B cell (primary cell): Measurements from ENCODE around the gene SHB. TPM values are rescaled to one million over a fixed set of nuclear protein-coding genes. Genes with fewer than 3 reads are reported as not detected.

Source experiments
- ATAC-seq: fragments of 200-7000 bp; cut with Tn5 transposase; one replicate; pipeline ENCODE4 v1.10.0; 2021; ENCODE audit warnings: low read depth, mild to moderate bottlenecking, moderate number of reproducible peaks, moderate library complexity
- CTCF ChIA-PET: fragments of 350-600 bp; sonication (Branson Sonifier 250); formaldehyde crosslinking; loops from one replicate; lab custom pipeline; 2021; ENCODE audit warnings: antibody characterized with exemption, inconsistent platforms; lab: Charles Lee
- POLR2A ChIA-PET: fragments of 350-600 bp; sonication (Branson Sonifier 250); formaldehyde crosslinking; loops from one replicate; lab custom pipeline; 2021; ENCODE audit warnings: antibody characterized with exemption; lab: Charles Lee
- DNase-seq: peaks from one replicate; pipeline ENCODE4 v3.0.0; 2013
- H2AFZ ChIP-seq: 2 replicates; pipeline ENCODE4 v1.6.1; 2012; ENCODE audit warnings: mild to moderate bottlenecking, low read depth, low read length; ENCODE audit not compliant: insufficient read depth, poor library complexity, severe bottlenecking
- H3K27ac ChIP-seq, 2 donors: 1 replicate in 1 of 2; 2 replicates in 1 of 2; pipeline ENCODE4 v1.5.1; 2012 to 2013; ENCODE audit warnings: low read length in 2 of 2, mild to moderate bottlenecking in 2 of 2, moderate library complexity in 1 of 2
- H3K27me3 ChIP-seq, 4 experiments: fragments of 200-600 bp in 1 of 4; sonication (generic) in 1 of 4; replicated peaks in 1 of 4; 1 replicate in 2 of 4; 2 replicates in 2 of 4; pipeline versions ENCODE4 v1.6.1 to v1.7.0; 2013 to 2016; ENCODE audit warnings: low read length in 3 of 4, mild to moderate bottlenecking in 2 of 4, mixed read lengths in 1 of 4, moderate library complexity in 1 of 4; ENCODE audit not compliant: insufficient read depth in 4 of 4, control insufficient read depth in 3 of 4; ENCODE audit errors: control extremely low read depth in 1 of 4
- H3K36me3 ChIP-seq, 2 experiments: replicated peaks in 1 of 2; 1 replicate in 1 of 2; 2 replicates in 1 of 2; pipeline versions ENCODE4 v1.6.1 to v1.7.1; 2013; ENCODE audit warnings: low read length in 1 of 2; ENCODE audit not compliant: insufficient read depth in 2 of 2, control insufficient read depth in 1 of 2; ENCODE audit errors: control extremely low read depth in 1 of 2, extremely low read depth in 1 of 2
- H3K4me1 ChIP-seq, 2 donors: fragments of 200-600 bp in 1 of 2; sonication (generic) in 1 of 2; 1 replicate in 1 of 2; 2 replicates in 1 of 2; pipeline versions ENCODE4 v1.5.1 to v1.6.1; 2013 to 2017; ENCODE audit warnings: low read length in 2 of 2; ENCODE audit not compliant: control insufficient read depth in 2 of 2, insufficient read depth in 2 of 2
- H3K4me2 ChIP-seq: replicated peaks from 2 replicates; pipeline ENCODE3; 2012; ENCODE audit warnings: mild to moderate bottlenecking, low read depth, low read length; ENCODE audit not compliant: poor library complexity, severe bottlenecking
- H3K4me3 ChIP-seq, 5 experiments: fragments of 200-600 bp in 1 of 5; sonication (generic) in 1 of 5; 1 replicate in 3 of 5; 2 replicates in 2 of 5; pipeline versions ENCODE4 v1.5.1 to v1.7.0; 2011 to 2016; ENCODE audit warnings: low read length in 4 of 5, mild to moderate bottlenecking in 4 of 5, low read depth in 2 of 5, control low read depth in 1 of 5, moderate library complexity in 1 of 5; ENCODE audit not compliant: insufficient read depth in 1 of 5; ENCODE audit errors: control extremely low read depth in 1 of 5, extremely low read depth in 1 of 5
- H3K79me2 ChIP-seq: fragments of 200-600 bp; sonication (generic); one replicate; pipeline ENCODE4 v1.6.0; 2016; ENCODE audit warnings: low read length; ENCODE audit not compliant: control insufficient read depth, insufficient read depth
- H3K9ac ChIP-seq: fragments of 200-600 bp; sonication (generic); 2 replicates; pipeline ENCODE4 v1.6.1; 2017; ENCODE audit warnings: mild to moderate bottlenecking, low read length, moderate library complexity
- H3K9me3 ChIP-seq, 3 donors: one replicate each; pipeline versions ENCODE4 v1.6.1 to v1.7.1; 2013; ENCODE audit warnings: low read length in 2 of 3; ENCODE audit not compliant: control insufficient read depth in 2 of 3, insufficient read depth in 1 of 3; ENCODE audit errors: control extremely low read depth in 1 of 3
- H4K20me1 ChIP-seq: 2 replicates; pipeline ENCODE4 v1.6.0; 2012; ENCODE audit warnings: mild to moderate bottlenecking, low read length; ENCODE audit not compliant: insufficient read depth, control insufficient read depth, poor library complexity, severe bottlenecking
- H3K27ac Mint-ChIP-seq: one replicate; pipeline ENCODE4 v1.8.0; 2021; ENCODE audit warnings: mixed read lengths
- H3K27me3 Mint-ChIP-seq: one replicate; pipeline ENCODE4 v1.8.0; 2021; ENCODE audit warnings: mixed read lengths
- H3K4me1 Mint-ChIP-seq: one replicate; pipeline ENCODE4 v1.8.0; 2021; ENCODE audit warnings: mixed read lengths
- H3K4me3 Mint-ChIP-seq: one replicate; pipeline ENCODE4 v1.8.0; 2021; ENCODE audit warnings: mixed read lengths
- H3K9me3 Mint-ChIP-seq: one replicate; pipeline ENCODE4 v1.8.0; 2022; ENCODE audit warnings: mixed read lengths; ENCODE audit not compliant: insufficient read depth
- EZH2 ChIP-seq: IDR thresholded peaks from 2 replicates; pipeline ENCODE4 v1.6.1; 2012; ENCODE audit warnings: borderline replicate concordance, low read depth, mild to moderate bottlenecking, moderate library complexity, low read length; ENCODE audit not compliant: insufficient read depth, poor library complexity, severe bottlenecking
- WGBS: methylation state at CpG from one replicate; pipeline ENCODE4 v1.1.5; 2013; ENCODE audit warnings: missing lambda C conversion rate; ENCODE audit not compliant: insufficient coverage; 5-methylcytosine and 5-hydroxymethylcytosine counted together
- intact Hi-C: fragments of 100-400 bp; cut with micrococcal nuclease; formaldehyde crosslinking; loops from one replicate; pipeline ENCODE4 v1.10.0; 2022
- polyA plus RNA-seq: library from polyadenylated mRNA; depleted of rRNA; stranded (reverse); fragments of >200 nt; gene quantifications from 2 replicates; pipeline ENCODE4 v1.2.3, GENCODE V29; 2012
- total RNA-seq, 2 donors: library from RNA; stranded (reverse); fragments of 120-200 nt in 1 of 2; gene quantifications; 1 replicate in 1 of 2; 2 replicates in 1 of 2; pipeline versions ENCODE4 v1.2.3 to v1.2.4, GENCODE V29; 2013 to 2022
- TF ChIP-seq, protein P1 (sequence below): fragments of 200-600 bp; IDR thresholded peaks from one replicate; pipeline ENCODE4 v1.8.0; 2022; ENCODE audit warnings: antibody characterized with exemption, mild to moderate bottlenecking

The SHB gene
- total and polyA plus RNA-seq, 2 donors (not counting 1 experiment from before 2014, with no cell fraction given), result 0.06 to 1.9 TPM

DNA sequence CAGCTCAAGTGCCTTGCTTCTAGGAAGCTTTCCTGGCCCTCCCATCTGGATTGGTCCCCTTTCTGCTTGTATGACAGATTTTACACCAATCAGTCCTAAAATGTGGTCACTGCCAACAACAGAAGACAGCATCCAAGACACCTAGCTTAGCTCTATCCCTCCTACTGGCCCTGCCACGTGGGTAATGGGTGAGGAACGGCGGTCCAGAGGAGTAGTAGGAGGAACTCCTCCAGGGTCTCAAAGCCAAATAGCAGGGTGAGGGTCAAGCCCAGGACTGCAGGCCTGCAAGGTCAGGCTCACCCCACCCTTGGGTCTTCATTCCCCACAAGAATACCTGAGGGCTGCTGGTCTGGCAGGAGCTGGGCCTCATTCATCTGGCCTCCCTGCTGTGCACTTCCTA is 108.4 kb downstream of the SHB start:
- intact Hi-C loops, result no loop called here
- Histone ChIP-seq H3K4me3 (no peak overlapping the region), H3K79me2 (no peaks in the 10 kb centered on the region), H4K20me1 (no peaks in the 10 kb centered on the region), H3K9ac (no peak overlapping the region), H3K27me3 (no peaks in the 10 kb centered on the region), H3K27ac (no peak overlapping the region), H3K4me2 (no peak overlapping the region), H3K36me3 (no peaks in the 10 kb centered on the region), H2AFZ (no peak overlapping the region), H3K9me3 (no peaks in the 10 kb centered on the region), H3K4me1 (no peaks in the 10 kb centered on the region)
- ChIA-PET CTCF (no interaction called here), POLR2A (no interaction called here)
- Mint-ChIP-seq H3K27ac (no peak overlapping the region), H3K9me3 (no peaks in the 10 kb centered on the region), H3K4me3 (no peak overlapping the region), H3K4me1 (no peaks in the 10 kb centered on the region), H3K27me3 (no peaks in the 10 kb centered on the region)
- ATAC-seq (no peak), DNase-seq (no peak)
- TF ChIP-seq, protein P1, sequence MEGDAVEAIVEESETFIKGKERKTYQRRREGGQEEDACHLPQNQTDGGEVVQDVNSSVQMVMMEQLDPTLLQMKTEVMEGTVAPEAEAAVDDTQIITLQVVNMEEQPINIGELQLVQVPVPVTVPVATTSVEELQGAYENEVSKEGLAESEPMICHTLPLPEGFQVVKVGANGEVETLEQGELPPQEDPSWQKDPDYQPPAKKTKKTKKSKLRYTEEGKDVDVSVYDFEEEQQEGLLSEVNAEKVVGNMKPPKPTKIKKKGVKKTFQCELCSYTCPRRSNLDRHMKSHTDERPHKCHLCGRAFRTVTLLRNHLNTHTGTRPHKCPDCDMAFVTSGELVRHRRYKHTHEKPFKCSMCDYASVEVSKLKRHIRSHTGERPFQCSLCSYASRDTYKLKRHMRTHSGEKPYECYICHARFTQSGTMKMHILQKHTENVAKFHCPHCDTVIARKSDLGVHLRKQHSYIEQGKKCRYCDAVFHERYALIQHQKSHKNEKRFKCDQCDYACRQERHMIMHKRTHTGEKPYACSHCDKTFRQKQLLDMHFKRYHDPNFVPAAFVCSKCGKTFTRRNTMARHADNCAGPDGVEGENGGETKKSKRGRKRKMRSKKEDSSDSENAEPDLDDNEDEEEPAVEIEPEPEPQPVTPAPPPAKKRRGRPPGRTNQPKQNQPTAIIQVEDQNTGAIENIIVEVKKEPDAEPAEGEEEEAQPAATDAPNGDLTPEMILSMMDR, result no peak
- no peak for TF ChIP-seq EZH2
- WGBS, result no CpG with 5 or more reads among the region's 3 CpGs

DNA sequence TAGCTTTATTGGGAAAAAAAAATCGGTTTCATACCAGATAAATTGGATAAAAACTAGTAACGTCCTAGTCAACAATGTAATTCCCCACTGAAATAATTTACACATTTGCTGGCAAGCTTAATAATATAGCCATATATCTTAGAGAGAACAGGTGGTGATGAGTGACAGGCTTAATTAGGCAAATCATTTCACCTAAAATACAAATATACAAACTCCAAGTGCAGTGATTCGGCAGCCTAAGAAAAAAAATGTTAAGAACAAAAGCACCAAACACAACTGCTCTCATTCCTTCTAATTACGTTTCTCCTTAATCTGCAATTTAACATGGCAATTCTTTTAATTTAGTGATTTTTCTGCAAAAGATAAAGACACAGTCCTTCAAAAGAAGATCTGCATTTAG is 109.1 kb downstream of the SHB start:
- ChIA-PET CTCF (interaction anchor here (1.5 kb wide), 1 partner anchor 128 kb away, joined by 3 read pairs; no protein-coding TSS in a partner anchor), POLR2A (no interaction called here)
- Histone ChIP-seq H3K27me3 (no peaks in the 10 kb centered on the region), H3K9me3 (no peaks in the 10 kb centered on the region), H3K79me2 (no peaks in the 10 kb centered on the region), H2AFZ (no peak overlapping the region), H4K20me1 (no peaks in the 10 kb centered on the region), H3K36me3 (no peaks in the 10 kb centered on the region), H3K4me2 (no peak overlapping the region), H3K4me1 (no peaks in the 10 kb centered on the region), H3K27ac (no peak overlapping the region), H3K9ac (no peak overlapping the region), H3K4me3 (no peak overlapping the region)
- Mint-ChIP-seq H3K27ac (no peak overlapping the region), H3K4me3 (no peak overlapping the region), H3K9me3 (no peaks in the 10 kb centered on the region), H3K4me1 (no peaks in the 10 kb centered on the region), H3K27me3 (no peaks in the 10 kb centered on the region)
- ATAC-seq (no peak), DNase-seq (no peak)
- TF ChIP-seq, protein P1, result no peak
- TF ChIP-seq EZH2, result no peak
- WGBS, result no CpG with 5 or more reads among the region's 4 CpGs
- intact Hi-C loops, result no loop called here
